Urinary bladder (tissue), 4 donors: ENCODE data around the gene UBE2M. TPM values are rescaled to one million over a fixed set of nuclear protein-coding genes. Genes with fewer than 3 reads are reported as not detected.

Experiments used
- DNase-seq: peaks from one replicate; pipeline ENCODE4 v3.0.0-alpha.2; 2015; ENCODE audit errors: extremely low spot score
- H3K27ac ChIP-seq: one replicate; pipeline ENCODE4 v1.5.1; 2013; ENCODE audit warnings: low read depth, mild to moderate bottlenecking, moderate library complexity
- H3K36me3 ChIP-seq: one replicate; pipeline ENCODE4 v1.6.1; 2013; ENCODE audit warnings: mild to moderate bottlenecking, moderate library complexity; ENCODE audit not compliant: insufficient read depth
- H3K4me1 ChIP-seq: one replicate; pipeline ENCODE4 v1.6.1; 2013; ENCODE audit warnings: mild to moderate bottlenecking, moderate library complexity; ENCODE audit not compliant: insufficient read depth
- H3K4me3 ChIP-seq: one replicate; pipeline ENCODE4 v1.5.1; 2013; ENCODE audit warnings: low read depth, low read length
- WGBS: extraction: QIAGEN DNeasy Blood & Tissue Kit; methylation state at CpG from one replicate; pipeline ENCODE4 v1.1.7; 2013; 5-methylcytosine and 5-hydroxymethylcytosine counted together
- polyA plus RNA-seq: library from polyadenylated mRNA; stranded (reverse); fragments of 200-250 nt; gene quantifications from one replicate; pipeline ENCODE4 v1.2.3, GENCODE V29; 2013
- total RNA-seq: library from RNA; depleted of rRNA; stranded (reverse); fragments of >200 nt; gene quantifications from one replicate; pipeline ENCODE4 v1.2.3, GENCODE V29; 2014
- donor health status: healthy with polysubstance abuse.
- donor health status: healthy.

Gene UBE2M
- total and polyA plus RNA-seq, 2 donors: 31.0 to 69.3 TPM

DNA sequence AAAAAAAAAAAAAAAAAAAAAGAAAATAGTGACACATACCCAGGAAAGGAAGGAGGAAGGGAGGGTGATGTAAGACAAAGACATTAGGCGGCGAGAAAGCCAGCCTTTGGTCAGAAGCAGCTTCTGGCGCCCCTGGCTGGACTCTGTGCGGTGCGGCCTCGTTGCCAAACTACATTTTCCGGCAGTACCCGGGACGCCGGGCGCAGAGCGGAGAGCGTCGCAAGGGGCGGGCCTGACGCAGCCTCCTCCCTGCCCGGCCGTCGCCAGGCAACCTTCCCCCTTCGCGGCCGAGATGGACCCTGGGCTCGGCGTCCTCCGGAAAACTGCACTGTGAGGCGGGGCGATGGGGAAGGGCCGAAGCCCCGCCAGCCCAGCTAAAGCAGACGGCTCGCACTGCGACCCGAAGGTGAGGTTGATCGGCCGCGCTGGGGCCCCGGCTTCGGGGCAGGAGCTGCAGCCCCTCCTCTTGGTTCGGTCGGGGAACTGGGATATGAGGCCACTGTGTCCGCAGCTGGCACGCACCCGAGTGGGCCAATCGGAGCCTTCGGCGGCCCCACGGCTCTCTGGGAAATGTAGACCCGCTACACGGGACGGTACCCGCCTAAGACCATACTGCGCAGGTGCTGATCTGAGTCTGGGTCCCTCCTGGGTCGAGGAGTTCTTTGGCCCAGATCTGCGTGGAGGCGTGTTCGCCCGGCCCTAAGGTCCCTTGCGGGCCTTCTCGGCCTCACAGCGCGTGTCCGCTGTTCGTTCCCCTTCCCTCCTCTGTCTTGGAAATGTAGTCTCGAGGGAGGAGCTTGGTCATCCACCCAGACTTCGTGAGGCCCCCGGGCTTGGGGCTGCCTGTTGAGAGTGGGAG is 17.0 kb upstream of the UBE2M start:
- H3K4me3 ChIP-seq: peak overlapping the region; percentile 59
- peak overlapping the region; percentile 81 for H3K27ac ChIP-seq
- DNase-seq: peak; percentile 82
- WGBS: under 1% methylated on average over 66 of the region's 66 CpGs
- H3K4me1 ChIP-seq: no peaks in the 10 kb centered on the region
- H3K36me3 ChIP-seq: no peaks in the 10 kb centered on the region

DNA sequence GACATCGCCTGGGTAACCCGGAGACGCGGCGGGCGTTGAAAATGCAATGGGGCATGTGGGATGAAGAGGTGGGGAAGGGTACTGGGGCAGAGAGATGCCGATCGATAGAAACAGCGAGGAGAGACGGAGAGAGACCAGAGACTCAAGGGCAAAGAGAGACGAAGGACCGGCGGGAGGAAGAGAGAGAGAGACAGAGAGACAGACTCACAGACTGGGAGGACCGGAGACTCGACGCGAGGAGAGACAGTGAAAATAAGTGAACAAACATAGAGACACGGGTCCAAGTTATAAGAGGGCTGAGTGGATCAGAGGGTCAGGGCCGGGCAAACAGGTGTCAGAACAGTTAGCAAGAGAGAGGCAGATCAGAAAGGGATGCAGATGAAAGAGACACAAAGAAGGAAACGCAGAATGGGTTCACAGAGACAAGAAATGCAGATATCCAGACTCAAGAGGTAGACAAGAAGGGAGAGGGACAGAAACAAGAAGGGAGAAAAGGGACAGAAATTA is 15.3 kb upstream of the UBE2M start:
- peak overlapping the region; percentile 93 for H3K27ac ChIP-seq
- H3K4me1 ChIP-seq: no peaks in the 10 kb centered on the region
- no peaks in the 10 kb centered on the region for H3K36me3 ChIP-seq
- no peak for DNase-seq
- WGBS: under 1% methylated on average over 20 of the region's 20 CpGs
- peak overlapping the region; percentile 29 for H3K4me3 ChIP-seq

- WGBS: under 1% methylated on average over 75 of the region's 75 CpGs
- Histone ChIP-seq H3K4me1 (no peaks in the 10 kb centered on the region), H3K4me3 (peak within 1 kb of the TSS; percentile 45), H3K27ac (peak within 1 kb of the TSS; percentile 93), H3K36me3 (no peaks in the 10 kb centered on the region)
- peak; percentile 100 for DNase-seq
Measured at GRCh38 chr19:58572818-58573657, 14.6 kb upstream of the UBE2M start, which contains the start of gene MZF1. Gene MZF1 (minus strand): TSS chr19:58573335. CDS start chr19:58571389, 1,946 bp downstream.

DNA sequence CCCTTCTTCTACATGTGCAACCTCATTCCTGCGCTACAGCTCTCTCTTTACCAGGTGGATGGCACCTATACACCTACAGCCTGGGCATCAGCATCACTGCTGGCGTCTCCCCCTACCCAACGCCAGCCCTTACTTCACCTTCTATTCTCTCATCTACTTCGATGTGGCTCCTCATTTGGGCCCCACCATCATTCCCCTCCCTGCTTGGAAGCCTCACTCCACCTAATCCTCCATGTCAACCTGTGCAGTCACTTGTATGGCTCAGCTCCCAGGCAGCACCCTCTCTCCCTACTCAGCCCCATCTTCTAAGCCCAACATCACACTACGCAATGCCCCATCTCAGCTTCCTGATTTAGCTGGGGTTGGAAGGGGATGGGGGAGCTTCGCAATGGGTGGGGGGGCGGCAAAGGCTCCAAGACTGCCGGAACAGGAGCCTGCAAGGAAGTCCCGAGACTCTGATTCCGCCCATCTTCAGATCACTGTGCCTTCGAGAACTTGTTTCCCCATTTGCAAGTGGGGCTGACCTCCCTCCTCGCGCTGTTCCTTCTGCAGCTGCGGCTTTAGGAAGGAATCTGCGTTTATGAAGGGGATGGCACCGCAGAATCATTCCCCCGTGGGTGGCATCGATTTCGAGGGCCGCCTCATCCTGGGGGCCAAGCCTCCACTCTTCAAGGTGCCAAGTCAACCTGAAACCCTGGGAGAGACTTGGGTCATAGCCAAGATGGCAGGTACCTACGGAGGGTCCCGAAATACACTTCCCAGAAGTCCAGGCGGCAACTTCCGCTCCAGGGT is 13.8 kb upstream of the UBE2M start:
- 40% methylated on average over 24 of the region's 24 CpGs for WGBS
- DNase-seq: no peak
- no peaks in the 10 kb centered on the region for H3K4me1 ChIP-seq
- H3K4me3 ChIP-seq: peak overlapping the region; percentile 45
- no peak overlapping the region for H3K27ac ChIP-seq
- no peaks in the 10 kb centered on the region for H3K36me3 ChIP-seq

DNA sequence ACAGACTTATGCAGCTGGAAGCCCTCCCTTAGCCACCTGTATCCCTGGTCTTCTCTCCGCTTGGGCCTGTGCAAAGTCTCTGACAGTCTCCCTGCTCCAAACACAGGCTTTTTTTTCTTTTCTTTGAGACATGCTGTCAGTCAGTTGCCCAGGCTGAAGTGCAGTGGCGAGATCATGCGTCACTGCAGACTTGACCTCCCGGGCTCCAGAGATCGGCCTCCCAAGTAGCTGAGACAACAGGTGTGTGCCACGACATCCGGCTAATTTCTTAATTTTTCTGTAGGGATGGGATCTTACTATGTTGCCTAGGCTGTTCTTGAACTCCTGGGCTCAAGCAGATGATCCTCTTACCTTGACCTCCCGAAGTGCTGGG is 13.2 kb upstream of the UBE2M start:
- Histone ChIP-seq H3K36me3 (no peaks in the 10 kb centered on the region), H3K27ac (no peak overlapping the region), H3K4me1 (no peaks in the 10 kb centered on the region), H3K4me3 (no peak overlapping the region)
- WGBS: 97% methylated on average over 8 of the region's 8 CpGs
- DNase-seq: no peak

- H3K4me1 ChIP-seq: no peaks in the 10 kb centered on the region
- no peak overlapping the region for H3K4me3 ChIP-seq
- no peaks in the 10 kb centered on the region for H3K36me3 ChIP-seq
- no peak overlapping the region for H3K27ac ChIP-seq
- DNase-seq: no peak
- WGBS: 94% methylated on average over 25 of the region's 25 CpGs
Measured at GRCh38 chr19:58570770-58571574, 12.6 kb upstream of the UBE2M start.

DNA sequence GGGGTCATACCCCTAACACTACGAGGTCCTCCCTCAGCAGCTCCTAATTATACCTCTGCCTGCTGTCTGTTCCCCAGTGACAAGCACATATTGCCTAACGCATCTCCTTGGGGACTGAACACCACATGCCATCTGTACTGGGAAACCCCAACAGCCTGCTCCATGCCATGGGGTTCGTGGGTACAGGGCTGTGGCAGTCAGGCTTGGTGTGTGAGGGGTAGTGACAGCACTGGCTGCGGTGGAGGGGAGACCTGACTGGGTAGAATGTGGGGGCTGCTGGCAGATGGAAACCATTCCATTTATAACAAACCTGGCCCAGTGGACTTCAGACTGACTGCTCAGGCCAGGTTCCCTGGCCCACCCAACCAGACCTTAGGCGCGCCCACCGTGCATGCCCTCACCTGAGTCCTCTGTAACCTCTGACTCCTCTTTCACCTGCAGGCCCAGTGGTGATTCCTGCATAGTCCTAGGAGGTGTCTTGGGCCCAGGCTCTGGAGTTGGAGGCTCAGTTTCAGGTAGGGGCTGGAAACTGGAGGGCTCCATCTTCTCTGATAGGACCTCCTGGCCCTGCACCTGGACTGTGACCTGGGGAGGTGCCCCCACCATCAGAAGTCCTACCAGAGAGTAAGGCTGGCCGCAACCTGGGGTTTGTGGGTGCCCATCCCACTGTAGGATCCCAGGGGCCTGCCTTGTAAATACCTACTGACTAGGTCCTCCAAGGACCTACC is 11.7 kb upstream of the UBE2M start:
- Histone ChIP-seq H3K4me3 (no peak overlapping the region), H3K36me3 (no peaks in the 10 kb centered on the region), H3K4me1 (no peaks in the 10 kb centered on the region), H3K27ac (no peak overlapping the region)
- DNase-seq: no peak
- WGBS: 86% methylated on average over 8 of the region's 8 CpGs

DNA sequence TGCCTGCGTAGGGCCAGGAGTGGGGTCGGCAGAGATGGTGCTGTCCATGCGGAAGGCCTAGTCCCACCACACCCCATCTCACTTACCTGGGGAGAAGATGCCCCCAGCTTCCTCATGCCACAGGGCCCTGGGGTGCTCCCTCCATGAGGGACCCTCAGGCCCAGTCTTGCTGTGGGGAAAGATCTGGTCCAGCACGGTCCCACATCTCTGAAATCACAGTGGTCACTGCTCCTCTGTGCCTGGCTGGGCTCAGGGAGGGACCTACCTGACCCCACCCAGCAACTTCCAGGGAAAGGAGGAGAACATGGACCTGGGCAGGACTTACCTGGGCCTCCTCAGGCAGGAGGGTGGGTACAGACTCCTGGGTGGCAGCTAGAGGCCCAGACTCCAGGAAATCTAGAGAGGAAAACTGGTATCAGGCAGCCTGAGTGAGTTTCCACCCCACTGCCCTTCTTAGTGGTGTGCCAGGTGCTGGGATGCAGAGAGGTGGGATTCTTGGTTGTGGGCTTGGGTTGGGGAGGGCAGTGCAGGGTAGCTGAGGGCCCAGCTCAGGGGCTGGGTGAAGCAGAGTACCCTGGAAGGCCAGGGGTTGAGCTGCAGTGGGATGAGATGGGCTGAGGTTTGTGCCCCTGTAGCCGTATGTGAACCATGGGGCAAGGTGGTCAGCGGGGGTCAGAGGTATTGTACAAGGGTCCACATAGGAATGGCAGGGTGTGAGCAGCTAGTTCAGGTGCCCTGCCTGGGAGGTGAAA is 11.0 kb upstream of the UBE2M start:
- DNase-seq: no peak
- H3K4me3 ChIP-seq: no peak overlapping the region
- no peak overlapping the region for H3K27ac ChIP-seq
- no peaks in the 10 kb centered on the region for H3K36me3 ChIP-seq
- WGBS: 95% methylated on average over 6 of the region's 6 CpGs
- no peaks in the 10 kb centered on the region for H3K4me1 ChIP-seq

- no peak overlapping the region for H3K4me3 ChIP-seq
- DNase-seq: no peak
- H3K27ac ChIP-seq: no peak overlapping the region
- H3K36me3 ChIP-seq: no peaks in the 10 kb centered on the region
- no peaks in the 10 kb centered on the region for H3K4me1 ChIP-seq
- WGBS: 96% methylated on average over 4 of the region's 4 CpGs
Measured at GRCh38 chr19:58568453-58569130, 10.2 kb upstream of the UBE2M start.

GRCh38 chr19:58566989-58567388 is 8.6 kb upstream of the UBE2M start:
- WGBS: 95% methylated on average over 5 of the region's 5 CpGs
- H3K4me1 ChIP-seq: no peaks in the 10 kb centered on the region
- no peaks in the 10 kb centered on the region for H3K36me3 ChIP-seq
- no peak overlapping the region for H3K4me3 ChIP-seq
- no peak for DNase-seq
- H3K27ac ChIP-seq: no peak overlapping the region

DNA sequence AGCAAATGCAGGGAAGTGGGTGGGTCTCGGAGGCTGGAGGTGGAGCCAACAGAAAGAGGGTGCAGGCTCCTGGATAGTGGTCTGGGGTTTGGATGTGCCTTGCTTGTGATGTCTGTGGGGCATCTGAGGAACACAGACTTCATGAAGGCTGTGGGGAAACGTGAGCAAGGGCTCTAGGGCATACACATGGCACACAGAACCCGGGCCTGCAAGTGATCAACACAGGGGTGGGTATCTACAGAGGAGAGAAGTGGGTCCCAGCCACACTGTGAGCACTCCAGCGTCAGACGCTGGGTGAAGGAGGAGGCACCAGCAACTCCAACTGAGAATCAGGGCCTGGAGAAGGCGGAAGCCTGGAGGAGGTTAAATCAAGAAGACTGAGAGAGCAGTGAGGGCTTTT is 5.4 kb upstream of the UBE2M start:
- H3K36me3 ChIP-seq: no peaks in the 10 kb centered on the region
- no peak overlapping the region for H3K4me3 ChIP-seq
- H3K4me1 ChIP-seq: no peaks in the 10 kb centered on the region
- no peak for DNase-seq
- H3K27ac ChIP-seq: no peak overlapping the region
- WGBS: 79% methylated on average over 6 of the region's 6 CpGs
